MCF 10A (cell line): ENCODE data around the gene LMAN2L. TPM values are rescaled to one million over a fixed set of nuclear protein-coding genes. Genes with fewer than 3 reads are reported as not detected.

Source experiments
- Bru-seq: library from RNA; stranded (reverse); fragments of 400-500 nt; gene quantifications from one replicate; lab custom pipeline; 2021; lab: Mats Ljungman, UMichigan
- BruChase-seq, 2 experiments: library from RNA; stranded (reverse); fragments of 400-500 nt; gene quantifications; one replicate each; lab custom pipeline; 2021; lab: Mats Ljungman, UMichigan
- BruUV-seq: library from RNA; stranded (reverse); fragments of 400-500 nt; replicated peaks from 2 replicates; lab custom pipeline; 2021; lab: Mats Ljungman, UMichigan
- CTCF ChIA-PET: fragments of 300-600 bp; sonication (Branson Sonifier 250); formaldehyde crosslinking; extraction: SDS; loops from one replicate; lab custom pipeline; 2021; ENCODE audit warnings: antibody characterized with exemption, inconsistent platforms; lab: Yijun Ruan, JAX
- POLR2A ChIA-PET: fragments of 300-600, 350-650 bp; sonication (Branson Sonifier 250); formaldehyde crosslinking; extraction: SDS; loops from one replicate; lab custom pipeline; 2020; ENCODE audit warnings: antibody characterized with exemption, inconsistent platforms; lab: Yijun Ruan, JAX
- DNase-seq: peaks from one replicate; pipeline ENCODE4 v3.0.0-alpha.2; 2018; ENCODE audit not compliant: unreplicated experiment
- H3K27ac Mint-ChIP-seq: one replicate; pipeline ENCODE4 v1.8.0; 2022; ENCODE audit warnings: mild to moderate bottlenecking, low read depth, mixed read lengths; ENCODE audit not compliant: unreplicated experiment
- H3K27me3 Mint-ChIP-seq: one replicate; pipeline ENCODE4 v1.8.0; 2022; ENCODE audit warnings: mixed read lengths; ENCODE audit not compliant: insufficient read depth, unreplicated experiment
- H3K36me3 Mint-ChIP-seq: one replicate; pipeline ENCODE4 v1.8.0; 2022; ENCODE audit warnings: mild to moderate bottlenecking, moderate library complexity, mixed read lengths; ENCODE audit not compliant: insufficient read depth, unreplicated experiment
- H3K4me1 Mint-ChIP-seq: one replicate; pipeline ENCODE4 v1.8.0; 2022; ENCODE audit warnings: mixed read lengths; ENCODE audit not compliant: insufficient read depth, unreplicated experiment
- H3K4me3 Mint-ChIP-seq: one replicate; pipeline ENCODE4 v1.8.0; 2022; ENCODE audit warnings: mild to moderate bottlenecking, moderate library complexity, mixed read lengths; ENCODE audit not compliant: unreplicated experiment
- H3K9me3 Mint-ChIP-seq: one replicate; pipeline ENCODE4 v1.8.0; 2022; ENCODE audit warnings: mixed read lengths; ENCODE audit not compliant: unreplicated experiment
- CTCF ChIP-seq: fragments of 200-600 bp; IDR thresholded peaks from one replicate; pipeline ENCODE4 v1.8.0; 2022; ENCODE audit warnings: antibody characterized with exemption, mild to moderate bottlenecking; ENCODE audit not compliant: unreplicated experiment
- intact Hi-C: fragments of 100-400 bp; cut with micrococcal nuclease; formaldehyde crosslinking; loops from 2 replicates; pipeline ENCODE4 v1.14.1; 2022
- long read RNA-seq: library from polyadenylated mRNA; stranded (forward); transcript quantifications from one replicate; pipeline ENCODE4 v2.0.0, GENCODE V29; 2022
- total RNA-seq: library from RNA; stranded (reverse); gene quantifications from 2 replicates; pipeline ENCODE4 v1.2.3, GENCODE V29; 2022

Gene LMAN2L
- total RNA-seq (6.5 and 7.1 TPM in 2 replicates), Bru-seq, nascent RNA (percentile 62 among the genes with signal in this experiment), BruChase-seq, experiment 1, labeled RNA remaining after a 6-hour chase (percentile 60 among the genes with signal in this experiment), BruChase-seq, experiment 2, labeled RNA remaining after a 2-hour chase (percentile 67 among the genes with signal in this experiment)
- long read RNA-seq, transcript LMAN2L-203 (9 exons, 2,410 nt), result minor isoform, 6 of 37 reads
- long read RNA-seq, transcript LMAN2L-201 (8 exons, 2,397 nt), result major isoform, 22 of 37 reads
- long read RNA-seq, partial matches to known transcripts, result 0 of 37 reads
- long read RNA-seq, other reads (novel, unspliced or antisense), result 7 of 37 reads

DNA sequence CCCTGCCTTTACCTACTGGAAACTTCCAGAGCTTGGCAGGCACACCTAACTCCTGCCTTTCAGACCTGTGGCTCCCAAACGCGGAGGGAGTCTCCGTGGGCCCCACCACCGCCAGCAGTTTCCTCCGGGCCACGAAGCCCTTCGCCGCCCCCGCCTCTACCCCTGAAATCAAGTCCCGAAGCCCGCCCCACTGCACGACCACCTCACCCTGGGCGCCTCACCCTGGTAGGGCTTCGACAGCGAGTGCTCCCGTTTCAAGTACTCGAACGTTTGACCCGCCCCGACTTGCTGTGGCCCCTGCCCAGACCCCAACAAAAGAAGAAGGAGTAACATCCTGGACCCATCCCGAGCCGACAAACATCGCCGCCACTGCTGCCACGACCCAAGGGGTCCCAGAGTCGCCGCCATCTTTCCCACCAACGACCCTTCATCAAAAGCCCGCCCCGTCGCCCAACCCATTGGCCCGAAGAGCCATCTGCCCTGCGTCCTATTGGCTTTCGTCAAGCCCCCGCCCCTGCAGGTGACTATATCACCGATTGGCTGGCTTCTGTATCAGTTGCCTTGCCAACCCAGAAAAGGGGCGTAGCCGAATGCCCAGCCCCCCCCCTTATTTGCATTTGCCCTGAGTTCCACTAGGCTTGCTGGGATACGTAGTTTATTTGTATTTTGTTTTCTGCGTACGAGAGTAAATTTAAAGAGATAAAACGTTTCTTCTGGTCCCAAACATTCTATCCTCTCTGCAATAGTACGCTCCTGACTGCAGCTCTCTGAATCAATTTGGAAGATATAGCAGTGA, at the start of gene LMAN2L:
Gene LMAN2L (minus strand): TSS at position 432 of the 796 bp plus-strand sequence. CDS start 24 bp downstream, at position 408.
- Mint-ChIP-seq H3K4me1 (peaks cover 5% of the 10 kb centered on the region), H3K4me3 (peak within 1 kb of the TSS; percentile 96), H3K36me3 (peaks cover 25% of the 10 kb centered on the region), H3K27me3 (no peaks in the 10 kb centered on the region), H3K27ac (peak within 1 kb of the TSS; percentile 97), H3K9me3 (no peaks in the 10 kb centered on the region)
- no peak for TF ChIP-seq CTCF
- no TSS peak for BruUV-seq
- intact Hi-C loops, result loop anchor here (2.0 to 10.0 kb wide), 3 partner anchors 21 to 75 kb away; partner anchors contain the start of gene CNNM4
- DNase-seq, result peak; percentile 98
- ChIA-PET POLR2A (interaction anchor here (0.6 to 1.8 kb wide), 12 partner anchors 12 to 1700 kb away, joined by 3 to 4 read pairs (median 3); partner anchors contain the start of genes CNNM3 and CNNM4), CTCF (interaction anchor here (0.6 to 1.2 kb wide), 3 partner anchors 9 to 124 kb away, joined by 3 to 6 read pairs (median 4); partner anchors contain the start of gene CNNM4)

GRCh38 chr2:96789245-96789617, 49.4 kb upstream of the LMAN2L start:
- intact Hi-C loops, result no loop called here
- peaks cover 15% of the 10 kb centered on the region for H3K4me1 Mint-ChIP-seq
- CTCF ChIA-PET, result interaction anchor here (0.6 to 1.5 kb wide), 2 partner anchors 11 to 162 kb away, joined by 4 to 6 read pairs; no protein-coding TSS in a partner anchor
- no peaks in the 10 kb centered on the region for H3K36me3 Mint-ChIP-seq
- no peak for DNase-seq
- H3K27ac Mint-ChIP-seq, result no peak overlapping the region
- BruUV-seq, result no TSS peak
- H3K9me3 Mint-ChIP-seq, result no peaks in the 10 kb centered on the region
- H3K4me3 Mint-ChIP-seq, result no peak overlapping the region
- POLR2A ChIA-PET, result interaction anchor here (1.2 to 1.8 kb wide), 2 partner anchors 15 to 27 kb away, joined by 3 to 6 read pairs; partner anchors contain the start of gene CNNM3
- no peaks in the 10 kb centered on the region for H3K27me3 Mint-ChIP-seq
- no peak for TF ChIP-seq CTCF

- no peaks in the 10 kb centered on the region for H3K36me3 Mint-ChIP-seq
- POLR2A ChIA-PET, result interaction anchor here (0.7 to 2.0 kb wide), 5 partner anchors 15 to 132 kb away, joined by 3 to 6 read pairs (median 5); partner anchors contain the start of gene CNNM3
- H3K4me3 Mint-ChIP-seq, result no peak overlapping the region
- no peaks in the 10 kb centered on the region for H3K27me3 Mint-ChIP-seq
- peak; percentile 54 for DNase-seq
- CTCF ChIA-PET, result interaction anchor here (0.6 to 5.3 kb wide), 4 partner anchors 12 to 456 kb away, joined by 3 to 40 read pairs (median 5); partner anchors contain the start of gene CNNM4
- H3K9me3 Mint-ChIP-seq, result no peaks in the 10 kb centered on the region
- peaks cover 15% of the 10 kb centered on the region for H3K4me1 Mint-ChIP-seq
- no TSS peak for BruUV-seq
- H3K27ac Mint-ChIP-seq, result peak overlapping the region; percentile 92
- no peak for TF ChIP-seq CTCF
- intact Hi-C loops, result no loop called here
These were observed 48.8 kb upstream of the LMAN2L start for GRCh38 chr2:96788442-96789244.
